GM18907 (cell line): ENCODE data around the gene SFT2D3.

Experiments used
- ATAC-seq: cut with Tn5 transposase; IDR thresholded peaks from one replicate; pipeline ENCODE4 v1.9.1; 2021; ENCODE audit warnings: mild to moderate bottlenecking, moderate library complexity; ENCODE audit not compliant: unreplicated experiment

The SFT2D3 gene

DNA sequence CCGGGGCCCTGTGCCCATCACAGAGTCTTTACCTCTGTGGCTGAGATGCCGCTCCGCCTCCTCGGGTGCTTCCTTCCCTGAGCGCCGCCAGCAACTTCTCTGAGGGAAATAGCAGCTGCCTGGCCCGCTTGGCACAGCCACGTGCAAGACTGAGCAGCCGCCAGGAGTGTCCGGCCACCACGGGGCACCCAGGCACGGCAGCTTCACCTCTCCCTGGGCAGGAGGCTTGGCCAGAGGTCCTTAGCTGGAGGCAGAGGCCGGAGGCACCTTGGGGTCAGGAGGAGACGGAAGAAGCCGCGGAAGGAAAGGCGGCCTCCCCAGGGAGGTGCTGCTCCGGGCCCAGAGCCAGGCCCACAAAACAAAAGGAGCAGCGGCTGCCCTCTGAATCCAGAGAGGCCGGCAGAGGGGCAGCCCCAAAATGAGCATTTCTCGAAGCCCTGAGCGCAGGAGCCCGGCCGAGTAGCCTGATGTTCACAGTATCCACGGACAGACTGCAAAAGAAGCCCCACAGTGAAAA is 20.0 kb upstream of the SFT2D3 start:
- ATAC-seq, result no peak

DNA sequence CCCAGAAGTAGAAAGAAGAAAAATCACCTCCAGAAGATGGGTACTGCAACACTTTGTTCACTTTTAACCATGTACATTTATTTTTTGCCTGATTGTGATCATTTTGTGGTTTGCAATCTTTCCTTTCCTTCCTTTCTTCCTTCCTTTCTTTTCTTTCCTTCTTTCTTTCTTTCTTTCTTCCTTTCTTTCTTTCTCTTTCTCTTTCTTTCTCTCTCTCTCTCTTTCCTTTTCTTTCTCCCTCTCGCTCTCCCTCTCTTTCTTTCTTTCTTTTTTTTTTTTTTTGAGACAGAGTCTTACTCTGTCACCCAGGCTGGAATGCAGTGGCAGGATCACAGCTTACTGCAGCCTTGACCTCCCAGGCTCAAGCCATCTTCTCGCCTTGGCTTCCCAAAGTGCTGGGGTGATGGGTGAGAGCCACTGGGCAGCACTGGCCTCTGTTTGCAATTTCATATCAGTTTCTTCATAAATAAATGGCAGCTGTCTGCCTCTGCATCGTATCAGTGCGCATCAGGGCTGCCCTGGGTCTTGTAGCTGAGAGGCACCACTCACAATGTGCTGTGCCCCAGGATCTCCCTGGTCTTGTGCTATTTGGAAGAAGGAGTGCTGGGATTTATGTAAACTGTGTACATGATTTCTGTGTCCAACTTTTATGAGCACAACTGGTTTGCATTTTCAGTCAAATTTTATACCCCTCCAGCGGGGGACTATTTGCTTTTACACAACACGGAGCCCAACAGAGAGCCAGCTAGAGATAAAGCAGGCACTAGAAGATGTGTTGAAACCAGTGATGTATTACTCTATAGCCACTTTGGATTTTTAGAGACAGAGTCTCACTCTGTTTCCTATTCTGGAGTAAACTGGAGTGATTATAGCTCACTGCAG is 19.1 kb upstream of the SFT2D3 start:
- no peak for ATAC-seq

DNA sequence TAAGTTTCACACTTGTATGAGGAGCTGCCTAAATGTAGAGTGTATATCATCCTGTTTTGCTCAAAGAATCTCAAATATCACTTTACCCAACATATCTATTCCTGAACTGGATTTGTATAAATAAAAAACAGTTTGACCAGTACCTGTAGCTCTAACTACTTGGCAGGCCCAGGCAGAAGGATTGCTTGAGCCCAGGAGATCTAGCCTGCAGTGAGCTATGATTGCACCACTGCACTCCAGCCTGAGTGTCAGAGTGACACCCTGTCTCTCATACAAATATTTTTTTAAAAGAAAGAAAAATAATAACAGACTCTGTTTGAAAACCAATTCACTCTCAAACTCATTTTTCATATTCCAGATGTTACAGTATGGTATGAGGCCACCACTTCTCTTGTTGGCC is 18.2 kb upstream of the SFT2D3 start:
- no peak for ATAC-seq

DNA sequence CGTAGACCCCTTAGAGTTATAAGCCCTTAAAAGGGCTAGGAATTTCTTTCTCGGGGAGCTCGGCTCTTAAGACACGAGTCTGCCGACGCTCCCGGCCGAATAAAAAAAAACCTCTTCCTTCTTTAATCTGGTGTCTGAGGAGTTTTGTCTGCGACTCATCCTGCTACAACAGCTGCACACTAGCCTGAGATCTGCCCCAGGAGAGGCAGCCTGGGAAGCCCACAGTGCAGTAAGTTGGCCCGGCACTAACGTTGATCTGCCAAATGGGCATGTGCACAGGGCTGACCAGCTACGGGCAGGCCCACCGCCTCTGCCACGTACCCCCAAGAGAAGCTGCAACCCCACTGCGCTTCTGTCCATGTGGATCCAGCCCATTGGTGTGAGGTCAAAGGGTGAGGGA is 17.5 kb upstream of the SFT2D3 start:
- no peak for ATAC-seq

DNA sequence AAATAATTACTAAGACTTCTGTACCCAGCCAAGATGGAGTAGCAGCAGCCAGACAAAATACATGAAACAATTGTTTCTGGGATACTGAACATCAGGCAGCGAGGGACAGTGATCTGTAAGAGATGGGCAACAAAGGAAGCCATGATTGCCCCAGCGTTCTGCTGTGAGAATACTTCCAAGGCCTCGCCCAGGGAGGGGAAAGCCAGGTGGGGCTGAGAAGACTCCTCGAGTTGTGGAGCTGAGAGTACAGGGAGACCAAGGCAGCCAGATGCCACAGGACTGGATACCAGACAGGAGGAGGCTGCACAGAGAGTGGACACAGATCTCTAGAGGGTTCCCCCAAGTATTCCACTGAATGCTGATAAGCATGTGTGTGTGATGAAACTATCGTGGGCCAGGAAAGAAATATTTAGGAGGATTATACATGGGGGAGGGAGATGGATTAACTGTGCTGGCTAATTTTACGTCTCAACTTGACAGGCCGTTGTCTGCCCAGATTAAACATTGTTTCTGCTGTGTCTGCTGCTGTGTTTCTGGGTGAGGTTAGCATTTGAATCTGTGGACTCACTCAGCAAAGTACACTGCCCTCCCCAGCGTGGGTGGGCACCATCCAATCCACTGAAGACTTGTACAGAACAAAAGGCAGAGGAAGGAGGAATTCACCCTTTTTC is 15.8 kb upstream of the SFT2D3 start:
- ATAC-seq, result no peak

DNA sequence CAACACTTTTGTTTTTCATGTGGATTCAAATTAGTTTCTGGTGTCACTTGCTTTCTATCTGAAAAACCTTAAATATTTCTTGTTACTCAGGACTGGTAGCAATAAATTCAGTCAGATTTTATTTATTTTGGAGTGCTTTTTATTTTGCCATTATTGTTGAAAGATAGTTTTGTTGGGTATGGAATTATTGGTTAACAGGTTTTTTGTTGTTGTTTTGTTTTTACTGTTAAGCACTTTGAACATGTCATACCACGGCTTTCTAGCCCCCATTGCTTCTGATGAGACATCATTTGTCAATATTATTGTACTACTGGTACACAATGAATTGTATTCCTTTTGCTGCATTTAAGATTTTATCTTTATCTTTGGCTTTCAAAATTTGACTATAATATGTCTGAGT is 12.9 kb upstream of the SFT2D3 start:
- ATAC-seq, result no peak

DNA sequence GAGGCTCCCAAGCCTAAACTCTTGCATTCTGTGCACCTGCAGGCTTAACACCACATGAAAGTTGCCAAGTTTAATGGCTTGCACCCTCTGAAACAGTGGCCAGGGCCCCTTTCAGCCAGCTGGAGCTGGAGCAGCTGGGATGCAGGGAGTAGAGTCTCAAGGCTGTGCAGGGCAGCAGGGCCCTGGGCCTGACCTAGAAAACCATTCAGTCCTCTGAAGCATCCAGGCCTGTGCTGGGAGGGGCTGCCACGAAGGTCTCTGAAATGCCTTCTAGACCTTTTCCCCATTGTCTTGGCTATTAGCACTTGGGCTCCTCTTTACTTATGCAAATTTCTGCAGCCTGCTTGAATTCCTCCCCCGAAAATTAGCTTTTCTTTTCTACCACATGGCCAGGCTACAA is 10.6 kb upstream of the SFT2D3 start:
- ATAC-seq, result no peak

DNA sequence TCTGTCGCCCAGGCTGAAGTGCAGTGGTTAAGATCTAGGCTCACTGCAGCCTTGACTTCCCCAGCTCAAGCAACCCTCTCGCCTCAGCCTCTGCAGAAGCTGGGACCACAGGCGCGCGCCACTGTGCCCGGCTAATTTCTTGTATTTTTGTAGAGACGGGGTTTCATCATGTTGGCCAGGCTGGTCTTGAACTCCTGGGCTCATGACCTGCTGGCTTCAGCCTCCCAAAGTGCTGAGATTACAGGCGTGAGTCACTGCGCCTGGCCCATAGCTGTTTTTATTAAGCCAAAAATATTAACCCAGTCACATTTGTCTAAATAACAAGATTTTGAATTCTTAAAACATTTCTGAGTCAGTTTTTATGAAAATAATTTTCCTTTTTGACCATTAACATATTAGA is 6.3 kb upstream of the SFT2D3 start:
- no peak for ATAC-seq

DNA sequence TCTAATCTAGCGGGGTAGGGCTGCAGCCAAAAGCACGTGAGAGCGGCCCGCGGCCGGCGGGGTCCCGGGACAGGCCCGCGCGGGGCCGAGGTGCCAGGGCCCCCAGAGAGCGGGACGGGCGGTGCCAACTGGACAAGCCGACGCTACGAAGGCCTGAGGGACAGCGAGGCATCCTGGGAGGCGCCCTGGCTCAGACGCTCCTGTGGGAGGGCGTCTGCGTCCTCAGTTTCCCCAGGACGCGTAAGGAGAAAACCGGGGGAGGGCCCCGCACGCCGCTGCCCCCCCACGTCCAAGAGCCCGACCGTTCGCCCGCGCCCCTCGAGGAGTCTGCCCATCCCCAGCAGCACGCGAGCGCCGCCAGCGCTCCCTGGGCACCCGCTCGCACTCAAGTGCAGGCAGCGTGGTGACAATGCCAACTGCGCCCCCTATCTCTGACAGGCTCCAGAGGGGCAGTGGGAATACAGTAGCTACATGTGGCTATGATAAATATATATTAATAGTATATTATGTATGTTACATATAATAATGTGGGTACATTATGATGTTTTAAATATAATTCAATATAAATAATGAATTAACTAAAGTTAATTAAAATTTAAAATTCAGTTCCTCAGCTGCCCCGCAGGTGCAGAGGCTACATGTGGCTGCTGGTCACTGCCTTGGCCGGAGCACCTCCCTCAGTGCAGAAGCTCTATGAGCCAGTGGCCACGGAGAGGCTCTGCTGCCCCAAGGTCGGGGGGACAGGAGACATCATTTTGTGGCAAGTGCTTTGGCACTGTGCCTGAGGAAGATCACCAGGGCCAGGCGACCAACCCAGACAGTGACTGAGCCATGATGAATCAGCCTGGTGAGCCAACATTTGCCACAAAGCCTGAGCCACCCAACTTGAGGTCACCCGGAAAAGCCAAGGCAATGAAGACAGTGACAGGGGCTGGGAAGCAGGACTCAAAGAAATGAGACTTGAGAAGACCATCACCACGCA is 5.5 kb upstream of the SFT2D3 start:
- ATAC-seq, result no peak

DNA sequence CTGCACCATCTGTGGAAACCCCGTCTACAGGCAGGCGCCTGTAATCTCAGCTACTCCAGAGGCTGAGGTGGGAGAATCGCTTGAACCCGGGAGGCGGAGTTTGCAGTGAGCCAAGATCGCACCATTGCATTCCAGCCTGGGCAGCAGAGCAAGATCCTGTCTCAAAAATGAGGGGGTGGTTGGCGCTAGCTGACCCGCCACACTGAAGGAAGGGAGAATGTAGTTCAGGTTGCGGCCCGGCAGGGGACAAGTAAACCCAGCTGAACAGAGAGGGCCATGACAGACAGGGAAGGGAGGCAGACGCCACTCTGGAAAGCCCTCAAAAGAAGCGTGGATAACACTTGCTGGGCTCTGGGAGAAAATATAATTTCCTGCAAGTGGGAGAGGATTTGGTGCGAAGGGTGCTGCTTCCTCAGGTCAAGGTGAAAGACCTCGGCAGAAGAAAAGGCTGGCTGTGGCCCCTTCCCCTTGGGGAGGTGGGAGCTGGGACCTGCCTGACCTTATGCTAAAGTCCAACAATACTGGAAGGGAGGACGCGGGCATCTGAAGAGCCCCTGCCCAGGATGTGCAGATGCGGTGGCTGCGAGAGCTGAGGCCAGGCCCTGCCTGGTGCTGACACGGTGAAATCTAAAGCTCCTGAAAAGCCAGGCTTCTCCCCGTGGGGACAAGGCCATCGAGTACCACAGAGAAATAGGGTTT is 3.7 kb upstream of the SFT2D3 start:
- ATAC-seq, result no peak

DNA sequence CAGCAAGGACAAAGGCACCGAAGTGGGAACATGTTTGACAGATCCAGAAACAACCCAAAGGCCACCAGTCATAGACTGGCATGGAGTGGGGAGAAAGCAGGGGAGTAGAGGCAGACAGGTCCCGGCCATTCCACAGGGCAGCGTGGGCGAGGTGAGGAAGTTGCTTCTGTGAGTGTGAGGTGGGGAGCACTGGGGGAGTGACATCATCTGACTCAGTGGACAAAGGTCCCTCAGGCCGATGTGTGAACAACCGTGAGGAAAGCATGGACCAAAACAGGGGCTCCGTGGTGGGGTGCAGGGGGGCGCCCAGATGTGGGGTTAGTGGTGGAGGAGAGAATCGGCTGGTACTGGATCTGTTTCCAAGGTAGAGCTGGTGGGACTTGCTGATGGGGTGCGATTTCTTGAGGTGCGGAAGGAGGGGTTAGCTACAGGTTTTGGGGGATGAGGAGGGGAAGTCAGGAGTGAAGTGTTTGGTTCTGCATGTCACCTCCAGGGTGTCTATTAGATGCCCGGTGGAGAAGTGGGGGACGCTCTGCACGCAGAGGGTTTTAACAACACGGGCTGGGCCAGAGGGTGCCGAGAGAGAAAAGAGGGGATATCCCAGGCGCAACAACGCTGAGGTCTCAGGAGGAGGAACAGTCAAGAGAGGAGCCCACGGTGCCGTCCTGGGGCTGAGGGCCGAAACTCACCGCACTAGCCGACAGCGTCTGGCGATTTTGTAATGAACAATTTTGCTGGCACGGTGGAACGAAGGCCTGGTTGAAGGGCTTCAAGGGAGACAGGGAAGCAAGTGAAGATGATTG is 2.5 kb upstream of the SFT2D3 start:
- no peak for ATAC-seq

DNA sequence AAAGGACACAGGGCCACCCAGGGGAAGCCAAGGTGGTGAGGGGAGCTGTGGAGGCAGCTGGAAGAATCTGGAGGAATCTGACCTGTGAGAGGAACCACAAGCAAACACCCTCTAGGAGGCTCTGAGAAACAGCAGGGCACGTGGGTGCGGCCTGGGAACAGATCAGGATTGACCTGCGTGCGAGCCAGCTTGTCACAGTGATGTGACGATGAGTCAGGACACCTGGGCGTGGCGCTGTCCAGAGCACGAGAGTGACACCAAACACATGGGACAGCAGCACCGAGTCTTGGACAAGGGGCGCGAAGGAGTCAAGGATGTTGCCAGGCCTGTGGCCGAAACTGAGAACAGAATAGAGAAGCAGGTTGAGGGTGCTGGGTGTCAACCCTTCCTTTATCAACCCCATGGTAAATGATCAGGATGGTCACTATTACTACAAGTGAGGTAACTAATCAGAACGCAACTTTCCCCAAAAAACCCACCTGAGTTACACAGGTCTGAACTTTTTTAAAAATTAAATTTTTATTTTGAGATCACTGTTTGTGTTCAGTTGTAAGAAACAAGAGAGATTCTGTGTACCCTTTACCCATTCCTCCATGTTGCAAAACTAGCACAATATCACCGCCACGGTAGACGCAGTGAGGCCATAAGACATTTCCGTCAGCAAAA is 637 bp upstream of the SFT2D3 start:
- peak; percentile 76 for ATAC-seq

DNA sequence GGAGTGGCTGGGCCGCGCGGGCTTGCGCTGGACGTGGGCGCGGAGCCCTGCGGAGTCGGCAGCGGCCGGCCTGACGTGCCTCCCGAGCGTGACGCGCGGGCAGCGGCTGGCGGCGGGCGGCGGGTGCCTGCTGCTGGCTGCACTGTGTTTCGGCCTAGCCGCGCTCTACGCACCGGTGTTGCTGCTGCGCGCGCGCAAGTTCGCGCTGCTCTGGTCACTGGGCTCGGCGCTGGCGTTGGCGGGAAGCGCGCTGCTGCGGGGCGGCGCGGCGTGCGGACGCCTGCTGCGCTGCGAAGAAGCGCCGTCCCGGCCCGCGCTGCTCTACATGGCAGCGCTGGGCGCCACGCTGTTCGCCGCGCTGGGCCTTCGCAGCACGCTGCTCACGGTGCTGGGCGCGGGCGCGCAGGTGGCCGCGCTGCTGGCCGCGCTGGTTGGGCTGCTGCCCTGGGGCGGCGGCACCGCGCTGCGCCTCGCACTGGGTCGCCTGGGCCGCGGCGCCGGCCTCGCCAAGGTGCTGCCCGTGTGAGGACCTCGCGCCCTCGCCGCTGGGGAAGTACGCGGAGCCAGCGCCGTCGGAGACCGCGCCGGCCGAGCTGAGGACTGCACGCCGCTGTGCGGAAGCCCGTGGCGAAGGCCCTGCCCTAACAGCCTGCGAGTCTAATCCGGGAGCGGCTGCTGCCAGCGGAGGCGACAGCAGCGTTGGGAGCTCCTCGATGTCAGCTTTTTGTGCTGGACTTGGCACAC is 526 bp downstream of the SFT2D3 start:
- ATAC-seq, result peak; percentile 55

DNA sequence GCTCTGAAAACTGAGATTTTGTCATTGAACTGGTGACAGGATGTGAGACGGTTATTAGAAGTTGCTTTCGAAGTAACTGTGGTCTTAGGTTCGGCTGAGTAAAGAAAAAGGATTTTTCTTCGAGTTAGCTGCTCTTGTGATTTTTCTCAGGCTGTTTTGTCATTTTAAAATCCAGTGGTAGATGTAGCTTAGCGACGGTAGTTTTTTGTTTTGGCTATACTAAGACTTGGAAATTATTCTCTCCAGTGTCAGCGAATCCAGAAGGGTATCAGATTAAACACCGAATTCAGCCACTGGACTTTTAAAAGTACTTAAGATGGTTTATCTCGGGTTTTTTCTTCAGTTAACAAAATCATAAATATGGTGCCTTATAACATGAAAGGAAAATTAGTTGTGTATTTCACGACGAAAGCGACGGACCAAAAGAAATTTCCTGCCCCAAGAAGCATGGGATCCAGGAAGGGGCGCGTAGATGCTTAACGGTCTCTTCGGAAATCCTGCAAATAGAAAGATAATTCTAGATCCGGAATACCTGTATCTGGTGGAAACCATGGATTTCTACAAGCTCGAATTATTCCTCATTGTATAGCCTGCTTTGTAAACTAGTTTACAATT is 1.2 kb downstream of the SFT2D3 start:
- no peak for ATAC-seq

DNA sequence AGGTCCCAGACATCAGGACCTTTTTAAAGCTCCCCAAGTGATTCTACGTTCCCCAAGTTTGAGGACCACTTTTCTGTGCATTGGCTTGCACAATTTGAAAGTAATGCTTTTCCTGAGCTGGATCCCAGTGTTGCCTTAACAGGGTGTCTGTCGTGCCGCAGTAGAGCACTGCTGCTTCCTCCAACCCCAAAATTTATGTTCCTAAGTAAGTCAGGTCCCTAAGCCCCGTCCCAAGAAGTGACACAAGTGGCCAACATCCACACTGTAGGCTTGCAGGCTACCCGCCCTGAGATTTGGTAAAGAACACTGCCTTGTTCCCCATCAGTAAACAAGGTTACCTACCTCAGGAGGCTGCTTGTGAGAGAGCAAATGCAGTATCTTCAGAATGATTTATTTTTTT is 2.0 kb downstream of the SFT2D3 start:
- ATAC-seq, result no peak

DNA sequence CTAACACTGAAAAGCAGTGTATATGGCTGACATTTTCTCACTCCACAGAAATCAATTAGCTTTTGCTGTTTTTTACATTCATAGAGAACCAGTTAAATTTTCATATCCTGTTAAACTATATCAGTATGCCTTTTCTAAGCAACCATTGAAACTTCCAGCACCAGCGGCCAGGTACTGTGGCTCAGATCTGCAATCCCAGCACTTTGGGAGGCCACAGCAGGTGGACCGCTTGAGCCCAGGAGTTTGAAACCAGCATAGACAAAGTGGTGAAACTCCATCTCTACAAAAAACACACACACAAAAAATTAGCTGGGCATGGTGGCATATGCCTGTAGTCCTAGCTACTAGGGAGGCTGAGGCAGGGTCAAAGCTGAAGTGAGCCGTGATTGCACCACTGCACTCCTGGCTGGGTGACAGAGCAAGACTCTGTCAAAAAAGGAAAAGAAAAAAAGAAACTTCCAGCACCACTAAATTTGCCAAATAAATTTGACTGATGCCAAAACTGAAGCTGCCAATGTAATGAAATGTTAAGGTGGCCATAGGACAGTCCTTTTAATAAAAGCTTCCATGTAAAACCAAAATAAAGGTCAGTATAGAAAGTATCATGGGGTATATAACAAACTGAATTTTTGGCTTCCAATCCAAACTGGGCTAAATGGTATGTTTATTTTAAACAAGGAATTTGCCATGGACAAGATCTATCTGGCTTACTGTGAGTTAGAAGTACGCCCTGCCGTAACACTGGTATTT is 3.5 kb downstream of the SFT2D3 start:
- no peak for ATAC-seq

DNA sequence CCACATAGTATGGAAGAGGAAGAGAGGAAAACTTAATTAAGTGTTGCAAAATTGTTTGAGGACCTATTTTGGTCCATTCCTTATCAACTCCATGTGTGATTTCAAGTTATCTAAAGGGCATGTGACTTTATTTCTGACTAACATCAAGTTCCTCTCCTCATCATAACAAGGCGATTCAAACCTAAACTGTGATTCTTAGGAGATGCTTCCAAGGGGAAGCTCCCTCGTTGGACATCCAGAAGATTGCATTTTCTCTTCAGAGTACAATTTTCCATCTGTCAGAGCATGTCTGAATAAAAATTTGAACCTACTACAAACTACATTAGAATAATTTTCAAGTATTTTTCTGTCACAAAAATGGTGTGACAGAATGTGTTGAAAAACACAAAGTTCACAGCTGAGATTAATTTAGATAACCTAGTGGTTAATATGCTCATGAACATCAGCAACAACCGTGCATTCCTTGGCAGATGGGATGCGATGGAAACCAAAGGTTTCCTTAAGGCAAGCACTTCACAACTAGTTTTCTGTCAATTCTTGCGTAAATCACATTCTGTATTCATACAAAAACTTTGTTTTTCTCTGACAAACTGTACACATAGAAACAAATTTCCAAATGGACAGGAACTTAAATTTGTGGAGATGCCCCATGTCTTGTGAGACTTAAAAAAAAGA is 4.2 kb downstream of the SFT2D3 start:
- no peak for ATAC-seq
